Endothelial cell of umbilical vein (primary cell): ENCODE measurements around the gene SMCO4. TPM values are rescaled to one million over a fixed set of nuclear protein-coding genes. Genes with fewer than 3 reads are reported as not detected.

ENCODE experiments used
- Bru-seq: library from RNA; stranded (reverse); fragments of 400-500 nt; gene quantifications from one replicate; lab custom pipeline; 2021; lab: Mats Ljungman, UMichigan
- BruChase-seq, 2 experiments: library from RNA; stranded (reverse); fragments of 400-500 nt; gene quantifications; one replicate each; lab custom pipeline; 2021; lab: Mats Ljungman, UMichigan
- BruUV-seq: library from RNA; stranded (reverse); fragments of 400-500 nt; replicated peaks from 2 replicates; lab custom pipeline; 2021; lab: Mats Ljungman, UMichigan
- CTCF ChIA-PET: fragments of 300-600, 350-600 bp; sonication (Branson Sonifier 250); formaldehyde crosslinking; loops from one replicate; lab custom pipeline; 2021; ENCODE audit warnings: antibody characterized with exemption, inconsistent platforms; lab: Charles Lee
- POLR2A ChIA-PET: fragments of 300-600, 350-600 bp; sonication (Branson Sonifier 250); formaldehyde crosslinking; loops from one replicate; lab custom pipeline; 2021; ENCODE audit warnings: antibody characterized with exemption, inconsistent platforms; lab: Charles Lee
- DNase-seq: peaks from one replicate; pipeline ENCODE4 v3.0.0-alpha.2; 2011; ENCODE audit warnings: low read depth, low spot score
- FAIRE-seq: peaks from 2 replicates; lab custom pipeline; 2011; peaks lifted over from hg19 to GRCh38; lab: Jason Lieb, UNC
- H2AFZ ChIP-seq: 2 replicates; pipeline ENCODE4 v1.6.0; 2012; ENCODE audit warnings: low read depth, low read length, control low read depth, inconsistent platforms
- H3K27ac ChIP-seq: 2 replicates; pipeline ENCODE4 v1.5.1; 2011; ENCODE audit warnings: low read depth, mild to moderate bottlenecking, control low read depth, low read length, moderate library complexity; ENCODE audit not compliant: insufficient read depth
- H3K27me3 ChIP-seq, 2 experiments: 2 replicates each; pipeline versions ENCODE4 v1.6.0 to v1.6.1; 2011; ENCODE audit warnings: low read length in 2 of 2, mixed read lengths in 1 of 2; ENCODE audit not compliant: control insufficient read depth in 2 of 2, insufficient read depth in 2 of 2
- H3K36me3 ChIP-seq, 2 experiments: 2 replicates in 1 of 2; 3 replicates in 1 of 2; pipeline ENCODE4 v1.5.1; 2011; ENCODE audit warnings: low read length in 2 of 2, mild to moderate bottlenecking in 1 of 2, moderate library complexity in 1 of 2; ENCODE audit not compliant: control insufficient read depth in 2 of 2, insufficient read depth in 2 of 2; ENCODE audit errors: extremely low read depth in 1 of 2
- H3K4me1 ChIP-seq: 3 replicates; pipeline ENCODE4 v1.5.1; 2011; ENCODE audit warnings: mild to moderate bottlenecking, low read length; ENCODE audit not compliant: control insufficient read depth, insufficient read depth; ENCODE audit errors: extremely low read depth
- H3K4me2 ChIP-seq: 2 replicates; pipeline ENCODE4 v1.6.1; 2011; ENCODE audit warnings: low read length, control low read depth, mixed read lengths; ENCODE audit not compliant: insufficient read depth
- H3K4me3 ChIP-seq, 3 experiments: fragments of 200-600 bp in 1 of 3; sonication (generic), shearing (Covaris generic) in 1 of 3; replicated peaks in 1 of 3; 2 replicates each; pipeline ENCODE4 v1.5.1; 2011 to 2016; ENCODE audit warnings: control low read depth in 3 of 3, low read length in 3 of 3, mild to moderate bottlenecking in 2 of 3, inconsistent platforms in 1 of 3, low read depth in 1 of 3, moderate library complexity in 1 of 3; ENCODE audit not compliant: insufficient read depth in 1 of 3
- H3K79me2 ChIP-seq: 2 replicates; pipeline ENCODE4 v1.6.0; 2012; ENCODE audit warnings: low read length, inconsistent platforms; ENCODE audit not compliant: control insufficient read depth, insufficient read depth
- H3K9ac ChIP-seq: replicated peaks from 2 replicates; pipeline ENCODE3; 2011; ENCODE audit warnings: low read length, control low read depth; ENCODE audit not compliant: insufficient read depth; ENCODE audit errors: extremely low read depth
- H3K9me1 ChIP-seq: replicated peaks from 3 replicates; pipeline ENCODE4 v1.6.0; 2011; ENCODE audit warnings: mild to moderate bottlenecking, low read length; ENCODE audit not compliant: control insufficient read depth, insufficient read depth; ENCODE audit errors: extremely low read depth
- H3K9me3 ChIP-seq: replicated peaks from 2 replicates; pipeline ENCODE4 v1.5.1; 2012; ENCODE audit warnings: low read length, inconsistent platforms; ENCODE audit not compliant: control insufficient read depth, insufficient read depth
- H4K20me1 ChIP-seq: replicated peaks from 2 replicates; pipeline ENCODE3; 2011; ENCODE audit warnings: mild to moderate bottlenecking, low read length; ENCODE audit not compliant: control insufficient read depth, insufficient read depth; ENCODE audit errors: extremely low read depth
- CTCF ChIP-seq, 2 donors: IDR thresholded peaks; 1 replicate in 1 of 2; 2 replicates in 1 of 2; pipeline ENCODE4 v1.5.1; 2011; ENCODE audit warnings: low read length in 2 of 2, mild to moderate bottlenecking in 2 of 2, moderate library complexity in 2 of 2, control low read depth in 1 of 2, inconsistent platforms in 1 of 2, low read depth in 1 of 2; ENCODE audit not compliant: insufficient read depth in 1 of 2; ENCODE audit errors: extremely low read depth in 1 of 2
- EZH2 ChIP-seq: IDR thresholded peaks from 2 replicates; pipeline ENCODE4 v1.6.1; 2012; ENCODE audit warnings: borderline replicate concordance, low read depth, mild to moderate bottlenecking, moderate library complexity, low read length, inconsistent platforms; ENCODE audit not compliant: severe bottlenecking
- FOS ChIP-seq: IDR thresholded peaks from 2 replicates; pipeline ENCODE4 v1.6.1; 2011; ENCODE audit warnings: mild to moderate bottlenecking, low read length, moderate library complexity, borderline replicate concordance; ENCODE audit not compliant: insufficient read depth
- GATA2 ChIP-seq: IDR thresholded peaks from 2 replicates; pipeline ENCODE4 v1.7.0; 2011; ENCODE audit warnings: low read depth, mild to moderate bottlenecking, moderate library complexity, mixed read lengths, low read length; ENCODE audit not compliant: insufficient read length, insufficient read depth
- JUN ChIP-seq: IDR thresholded peaks from 2 replicates; pipeline ENCODE4 v1.6.1; 2011; ENCODE audit warnings: borderline replicate concordance, low read depth; ENCODE audit not compliant: insufficient read length, insufficient read depth
- MAX ChIP-seq: IDR thresholded peaks from 2 replicates; pipeline ENCODE4 v1.6.1; 2011; ENCODE audit not compliant: insufficient read depth, insufficient read length
- MYC ChIP-seq: IDR thresholded peaks from one replicate; pipeline ENCODE4 v1.6.1; 2011; ENCODE audit warnings: mild to moderate bottlenecking, low read depth, low read length
- POLR2A ChIP-seq: IDR thresholded peaks from 2 replicates; pipeline ENCODE4 v1.6.1; 2012; ENCODE audit warnings: low read depth, mild to moderate bottlenecking, control low read depth, low read length
- POLR2AphosphoS5 ChIP-seq: IDR thresholded peaks from 2 replicates; pipeline ENCODE4 v1.6.1; 2012; ENCODE audit warnings: low read depth, mild to moderate bottlenecking, control low read depth, low read length, moderate library complexity; ENCODE audit not compliant: insufficient read depth
- dilution Hi-C: fragments of 300-500 bp; cut with MboI; formaldehyde crosslinking; loops from one replicate; pipeline ENCODE4 v1.15.0; 2019; ENCODE audit warnings: low sequenced_read_pairs; ENCODE audit not compliant: extremely low pct_ligation_motif_present
- intact Hi-C: fragments of 100-400 bp; cut with micrococcal nuclease; formaldehyde crosslinking; loops from one replicate; pipeline ENCODE4 v1.10.0; 2022
- long read RNA-seq: library from polyadenylated mRNA; stranded (forward); transcript quantifications from one replicate; pipeline ENCODE4 v2.0.0, GENCODE V29; 2021
- polyA minus RNA-seq, 3 experiments: library from RNA; depleted of rRNA, polyadenylated mRNA; stranded (reverse); fragments of >200 nt; gene quantifications; 1 replicate in 1 of 3; 2 replicates in 2 of 3; pipeline ENCODE4 v1.2.3, GENCODE V29; 2011
- polyA plus RNA-seq, 4 experiments: library from polyadenylated mRNA; depleted of rRNA in 3 of 4; stranded (reverse) in 3 of 4; unstranded in 1 of 4; fragments of >200 nt; gene quantifications; 2 replicates each; pipeline versions ENCODE4 v1.2.1 to v1.2.3, GENCODE V29; 2011 to 2012; ENCODE audit warnings: missing spikeins in 1 of 4
- total RNA-seq: library from RNA; stranded (reverse); gene quantifications from 2 replicates; pipeline ENCODE4 v1.2.3, GENCODE V29; 2021

The SMCO4 gene
- total RNA-seq, result 19.9 and 21.3 TPM in 2 replicates
- 14.0 and 16.0 TPM in 2 replicates for polyA plus RNA-seq
- polyA plus RNA-seq (2011; cell fraction: cytosol; rRNA removed), result 13.8 and 19.6 TPM in 2 replicates
- polyA plus RNA-seq (2011; cell fraction: nucleus; rRNA removed), result 6.4 and 9.6 TPM in 2 replicates
- polyA plus RNA-seq (2012), result 19.9 and 22.0 TPM in 2 replicates
- polyA minus RNA-seq, result 4.9 and 9.2 TPM in 2 replicates
- 12.0 TPM for polyA minus RNA-seq (2011; cell fraction: cytosol; rRNA and poly(A)+ RNA removed)
- 1.1 and 3.9 TPM in 2 replicates for polyA minus RNA-seq (2011; cell fraction: nucleus; rRNA and poly(A)+ RNA removed)
- Bru-seq, nascent RNA, result percentile 63 among the genes with signal in this experiment
- percentile 55 among the genes with signal in this experiment for BruChase-seq, experiment 1, labeled RNA remaining after a 6-hour chase
- BruChase-seq, experiment 2, labeled RNA remaining after a 2-hour chase, result percentile 72 among the genes with signal in this experiment
- long read RNA-seq, transcript SMCO4-201 (3 exons, 1,104 nt), result major isoform, 28 of 46 reads
- long read RNA-seq, partial matches to known transcripts, result 1 of 46 reads
- long read RNA-seq, other reads (novel, unspliced or antisense), result 17 of 46 reads

GRCh38 chr11:93543292-93543977 is at the start of gene SMCO4:
Gene SMCO4 (minus strand): TSS chr11:93543391. CDS start chr11:93479189, 64,202 bp downstream.
- Histone ChIP-seq H3K27me3 (peaks cover 5 to 17% of the 10 kb centered on the region in 2 experiments), H3K36me3 (no peaks in the 10 kb centered on the region), H3K9me3 (no peaks in the 10 kb centered on the region), H3K79me2 (peaks cover 2% of the 10 kb centered on the region), H3K27ac (no peak within 1 kb of the TSS), H3K4me1 (peaks cover 13% of the 10 kb centered on the region), H3K4me3 (peak within 1 kb of the TSS; percentile 68 to 74 (median 69)), H3K4me2 (peak within 1 kb of the TSS; percentile 88), H3K9ac (peak within 1 kb of the TSS; percentile 60), H4K20me1 (no peaks in the 10 kb centered on the region), H3K9me1 (no peaks in the 10 kb centered on the region), H2AFZ (peak within 1 kb of the TSS; percentile 100)
- no TSS peak for BruUV-seq
- dilution Hi-C loops, result no loop called here
- DNase-seq (peak; percentile 76), FAIRE-seq (peak; percentile 85)
- intact Hi-C loops, result loop anchor here (1.0 to 10.0 kb wide), 7 partner anchors 117 to 604 kb away; partner anchors contain the start of genes CEP295, DEUP1 and SLC36A4
- ChIA-PET POLR2A (no interaction called here), CTCF (interaction anchor here (4.4 kb wide), 1 partner anchor 307 kb away, joined by 53 read pairs; no protein-coding TSS in a partner anchor)
- peak; percentile 41 to 83 for TF ChIP-seq CTCF (IDR thresholded peaks at IDR 0.05; ENCODE audit: extremely low read depth in 1 of 2, insufficient read depth in 1 of 2, low read depth in 1 of 2, low read length in 2 of 2)
- no peak for TF ChIP-seq MYC
- no peak for TF ChIP-seq MAX
- no peak for TF ChIP-seq GATA2
- TF ChIP-seq EZH2, result no peak
- TF ChIP-seq POLR2AphosphoS5, result peak; percentile 58
- no peak for TF ChIP-seq FOS
- TF ChIP-seq JUN, result no peak
- no peak for TF ChIP-seq POLR2A
